OCI-M2 (cell line): ENCODE data around the gene AMOT.

Experiments
- DNase-seq: peaks from one replicate; lab custom pipeline; 2025; ENCODE audit not compliant: unreplicated experiment; lab: John Stamatoyannopoulos, UW

The AMOT gene

GRCh38 chrX:112839856-112840255 is 775 bp downstream of the AMOT start:
- DNase-seq = no peak

- no peak for DNase-seq
Measured at GRCh38 chrX:112837531-112837930, 3.1 kb downstream of the AMOT start.

- no peak for DNase-seq
Measured at GRCh38 chrX:112835019-112835418, 5.6 kb downstream of the AMOT start.

- no peak for DNase-seq
Measured at GRCh38 chrX:112834031-112834845, 6.4 kb downstream of the AMOT start.

GRCh38 chrX:112832481-112833095 is 8.0 kb downstream of the AMOT start:
- DNase-seq = no peak

GRCh38 chrX:112830540-112830939 is 10.1 kb downstream of the AMOT start:
- no peak for DNase-seq

- no peak for DNase-seq
Measured at GRCh38 chrX:112827292-112827903, 13.2 kb downstream of the AMOT start.

GRCh38 chrX:112826023-112826422 is 14.6 kb downstream of the AMOT start:
- DNase-seq = no peak

- DNase-seq = no peak
Measured at GRCh38 chrX:112822892-112823291, 17.7 kb downstream of the AMOT start.

- DNase-seq = no peak
Measured at GRCh38 chrX:112820364-112821268, 20.0 kb downstream of the AMOT start.

- no peak for DNase-seq
Measured at GRCh38 chrX:112819813-112820212, 20.8 kb downstream of the AMOT start.

- no peak for DNase-seq
Measured at GRCh38 chrX:112819008-112819640, 21.5 kb downstream of the AMOT start.

- DNase-seq = no peak
Measured at GRCh38 chrX:112818114-112819007, 22.3 kb downstream of the AMOT start.

- no peak for DNase-seq
Measured at GRCh38 chrX:112816908-112817307, 23.7 kb downstream of the AMOT start.

GRCh38 chrX:112814496-112814895 is 26.1 kb downstream of the AMOT start:
- no peak for DNase-seq

- DNase-seq = no peak
Measured at GRCh38 chrX:112812741-112813140, 27.9 kb downstream of the AMOT start.

- no peak for DNase-seq
Measured at GRCh38 chrX:112808651-112809195, 31.9 kb downstream of the AMOT start.

- DNase-seq = no peak
Measured at GRCh38 chrX:112808007-112808406, 32.6 kb downstream of the AMOT start.

GRCh38 chrX:112803060-112803459 is 37.6 kb downstream of the AMOT start:
- DNase-seq = no peak
